Stimulated activated CD4-positive, alpha-beta T cell treated with anti-CD3 and anti-CD28 coated beads, Interleukin-15, amount 100 ng/mL, for 24 hours (primary cell): ENCODE data around the gene DCP1A.
A peak's percentile ranks its signal among the peaks of the same experiment; 100 is the strongest.
"Not testable (repeated sequence)": the region's sequence is repeated elsewhere in the genome, so short reads cannot be mapped to it uniquely, and the experiment has no call there.

ENCODE experiments used
- DNase-seq: peaks from one replicate; pipeline ENCODE4 v3.0.0-alpha.2; 2020

DCP1A gene

DNA sequence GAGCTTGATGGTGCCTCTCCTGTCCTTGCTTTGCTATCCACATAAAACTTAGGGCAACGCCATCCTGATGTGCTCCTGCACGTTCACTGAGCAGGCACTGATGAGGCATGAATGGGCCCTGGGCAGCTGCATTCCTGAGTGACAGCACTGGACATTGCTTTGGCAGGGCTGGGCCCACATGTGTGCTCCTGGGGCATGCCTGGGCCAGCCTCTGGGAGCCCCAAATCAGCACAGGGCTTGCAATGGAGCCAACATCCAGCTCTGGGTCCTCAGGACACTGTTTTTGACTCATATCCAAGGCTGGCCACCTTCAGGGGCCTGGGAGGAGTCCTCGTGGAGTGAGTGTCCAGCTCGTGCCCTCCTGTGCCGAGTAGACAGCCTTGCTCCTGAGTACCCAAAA is 85.6 kb downstream of the DCP1A start:
- DNase-seq: no peak

DNA sequence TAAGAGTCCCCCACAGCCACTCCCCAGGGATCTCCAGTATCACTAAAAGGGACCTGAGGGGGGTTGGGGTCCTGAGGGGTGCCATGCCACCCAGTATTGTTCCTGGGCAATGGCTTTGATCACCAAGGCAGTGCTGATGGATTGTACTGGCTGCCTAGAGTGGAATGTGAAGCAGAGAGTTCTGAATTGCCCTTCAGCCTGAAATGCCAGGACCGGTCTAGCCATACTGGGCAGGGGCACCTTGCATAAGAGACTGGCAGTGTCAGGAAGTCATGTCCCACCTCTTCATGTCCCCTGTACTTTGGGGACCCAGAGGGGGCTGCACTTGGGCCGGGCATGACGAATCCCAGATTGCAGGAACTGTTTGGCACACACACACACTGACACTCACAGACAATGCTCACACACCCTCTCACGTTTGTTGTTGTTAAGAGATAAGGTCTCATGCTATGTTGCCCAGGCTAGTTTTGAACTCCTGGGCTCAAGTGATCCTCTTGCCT is 87.0 kb downstream of the DCP1A start:
- DNase-seq: no peak

DNA sequence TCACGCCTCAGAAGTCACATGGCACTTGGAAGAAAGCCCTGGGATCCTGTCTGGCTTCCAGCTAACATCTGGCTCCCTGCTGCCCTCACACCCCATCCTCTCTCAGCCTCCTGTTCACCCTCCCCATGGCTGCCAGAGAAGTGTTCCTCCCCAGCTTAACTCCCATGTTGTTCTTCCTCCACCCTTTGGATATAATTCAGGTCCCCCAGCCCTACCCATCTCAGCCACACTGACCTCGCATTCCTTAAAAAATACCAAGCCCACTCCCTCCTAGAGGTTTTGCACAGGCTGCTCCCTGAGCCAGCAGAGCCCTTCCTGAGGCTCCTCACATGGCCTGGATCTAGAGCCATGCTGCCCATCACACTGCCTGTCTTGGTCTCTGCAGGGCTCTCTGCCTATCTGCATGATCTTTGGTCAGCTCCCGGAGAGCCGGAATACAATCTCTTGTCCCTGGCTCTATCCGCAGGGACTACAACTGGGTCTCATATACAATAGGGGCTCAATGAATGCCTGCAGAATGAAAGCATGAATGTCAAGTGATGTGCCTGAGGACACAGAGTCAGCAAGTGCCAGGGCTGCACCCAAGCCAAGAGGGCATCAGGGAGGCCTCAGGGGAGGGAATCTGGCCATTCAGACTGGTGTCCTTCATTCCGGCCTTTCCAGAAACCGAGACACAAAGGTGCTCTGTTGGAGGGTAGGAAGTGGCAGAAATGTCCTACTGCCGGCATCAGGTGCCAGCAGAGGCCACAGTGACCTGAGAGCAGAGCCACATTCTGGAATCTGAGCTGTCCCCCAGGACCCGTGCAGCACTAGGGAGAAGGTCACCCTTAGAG is 87.7 kb downstream of the DCP1A start:
- DNase-seq: no peak

DNA sequence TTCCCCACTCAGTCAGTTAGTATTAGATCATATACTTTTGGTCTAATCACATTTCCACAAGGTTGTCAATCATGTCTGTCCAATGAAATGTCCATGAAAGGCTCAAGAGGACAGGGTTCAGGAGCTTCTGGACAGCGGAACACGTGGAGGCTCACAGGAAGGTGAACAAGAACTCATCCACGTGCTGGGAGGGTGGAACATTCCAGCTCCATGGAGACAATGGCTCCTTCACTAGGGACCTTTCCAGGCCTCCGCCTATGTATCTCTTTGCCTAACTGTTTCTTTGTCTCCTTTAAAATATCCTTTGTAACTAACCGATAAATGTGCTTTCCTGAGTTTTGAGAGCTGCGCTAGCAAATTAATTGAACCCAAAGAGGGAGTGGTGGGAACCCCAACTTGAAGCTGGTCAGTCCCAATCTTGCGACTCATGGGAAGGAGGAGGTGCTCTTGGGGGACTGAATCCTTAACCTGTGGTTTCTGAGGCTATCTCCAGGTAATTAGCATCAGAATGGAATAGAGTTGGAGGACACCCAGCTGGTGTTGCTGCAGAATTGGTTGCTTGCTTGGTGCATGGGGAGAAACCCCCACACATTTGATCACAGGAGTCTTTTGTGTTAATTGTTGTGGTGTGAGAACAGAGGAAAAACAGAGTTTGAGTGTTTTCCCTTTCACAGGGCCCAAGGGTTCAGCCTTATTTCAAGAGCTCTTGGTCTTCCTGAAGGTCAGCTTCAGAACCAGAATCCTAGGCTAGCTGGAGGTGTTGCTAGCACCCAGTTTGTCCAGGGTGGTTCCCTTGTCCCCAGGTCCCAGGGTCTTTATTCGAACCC is 88.5 kb downstream of the DCP1A start:
- DNase-seq: no peak

DNA sequence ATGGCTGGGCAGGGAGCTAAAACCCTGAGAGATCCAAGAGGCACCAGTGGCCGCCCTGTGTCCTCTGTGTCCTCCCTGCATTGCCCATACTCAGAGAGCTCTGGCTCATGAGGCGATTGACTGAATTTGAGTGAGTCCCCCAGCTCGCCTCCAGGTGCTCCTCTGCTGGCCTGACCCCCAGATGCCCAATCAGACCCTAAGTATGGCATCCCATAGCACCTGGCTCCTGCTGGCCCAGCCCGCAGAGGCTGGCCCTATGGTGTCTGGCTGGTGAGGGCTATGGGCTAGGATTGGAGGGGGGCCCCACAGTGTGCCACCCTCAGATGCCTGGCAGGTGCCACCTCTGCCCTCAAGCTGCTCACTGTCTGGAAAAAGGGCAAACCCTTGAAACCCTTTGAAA is 89.9 kb downstream of the DCP1A start:
- DNase-seq: no peak

DNA sequence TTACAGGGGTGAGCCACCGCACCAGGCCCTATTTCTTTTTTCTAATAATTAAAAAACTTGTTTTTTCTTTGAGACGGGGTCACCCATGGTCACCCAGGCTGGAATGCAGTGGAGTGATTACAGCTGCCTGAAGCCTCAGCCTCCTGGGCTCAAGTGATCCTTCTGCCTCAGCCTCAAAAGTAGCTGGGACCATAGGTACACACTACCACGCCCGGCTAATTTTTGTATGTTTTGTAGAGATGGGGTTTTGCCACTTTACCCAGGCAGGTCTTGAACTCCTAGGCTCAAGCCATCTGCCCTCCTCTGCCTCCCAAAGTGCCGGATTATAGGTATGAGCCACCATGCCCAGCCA is 90.7 kb downstream of the DCP1A start:
- no peak for DNase-seq

DNA sequence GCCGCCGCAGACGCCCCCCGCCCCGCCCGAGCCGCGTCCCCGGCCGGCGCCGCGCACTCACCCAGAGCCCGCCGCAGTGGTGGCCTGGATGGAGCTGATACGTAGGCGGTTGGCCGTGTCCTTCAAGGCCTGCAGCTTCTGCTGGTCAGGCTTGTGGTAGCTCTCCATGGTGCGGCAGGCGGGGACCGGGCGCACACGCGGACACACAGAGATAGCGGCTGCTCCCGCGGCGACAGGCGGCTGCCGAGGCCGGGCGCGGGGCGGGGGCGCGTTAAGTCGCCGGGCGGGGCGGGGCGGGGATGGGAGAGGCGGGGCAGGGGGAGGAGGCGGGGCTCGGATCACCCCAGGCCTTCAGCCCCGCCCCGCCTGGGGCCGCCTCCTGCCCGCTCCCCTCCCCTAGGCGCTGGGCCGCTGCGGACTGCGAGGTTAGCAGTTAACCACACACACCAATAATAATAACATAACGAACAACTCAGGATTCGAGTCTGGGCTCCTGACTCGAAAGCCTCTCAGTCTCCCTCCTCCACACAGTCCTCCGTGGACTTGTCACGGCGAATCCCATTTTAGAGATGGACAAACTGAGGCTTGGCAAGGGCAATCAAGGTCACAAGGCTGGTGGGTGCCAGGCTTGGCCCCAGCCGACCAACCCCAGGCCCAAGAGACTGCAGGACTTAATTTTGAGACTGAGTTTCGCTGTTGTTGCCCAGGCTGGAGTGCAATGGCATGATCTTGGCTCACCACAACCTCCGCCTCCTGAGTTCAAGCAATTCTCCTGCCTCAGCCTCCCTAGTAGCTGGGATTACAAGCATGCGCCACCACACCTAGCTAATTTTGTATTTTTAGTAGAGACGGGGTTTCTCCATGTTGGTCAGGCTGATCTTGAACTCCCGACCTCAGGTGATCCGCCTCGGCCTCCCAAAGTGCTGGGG is 91.3 kb downstream of the DCP1A start, which contains the start of gene TKT:
Gene TKT (minus strand): TSS at position 248 of the 929 bp plus-strand sequence. CDS start 80 bp downstream, at position 168.
- peak; percentile 90 for DNase-seq

DNA sequence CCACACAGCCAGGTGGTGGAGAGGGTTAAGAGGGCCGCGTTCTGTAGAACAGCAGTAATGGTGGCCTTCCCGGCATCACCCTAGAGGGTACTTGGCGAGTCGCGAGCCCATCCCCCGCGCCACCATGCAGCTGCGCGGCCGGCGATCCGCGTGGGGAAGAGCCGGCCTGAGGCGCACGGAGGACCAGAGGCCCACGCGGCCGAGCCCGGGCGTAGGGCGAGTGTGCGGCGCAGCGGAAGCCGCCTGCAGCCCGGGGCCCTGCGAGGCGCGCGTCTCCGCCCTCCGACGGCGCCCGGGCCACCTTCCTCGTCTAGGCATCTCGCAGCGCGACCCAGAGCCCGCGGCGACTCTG is 91.9 kb downstream of the DCP1A start:
- DNase-seq: peak; percentile 58

DNA sequence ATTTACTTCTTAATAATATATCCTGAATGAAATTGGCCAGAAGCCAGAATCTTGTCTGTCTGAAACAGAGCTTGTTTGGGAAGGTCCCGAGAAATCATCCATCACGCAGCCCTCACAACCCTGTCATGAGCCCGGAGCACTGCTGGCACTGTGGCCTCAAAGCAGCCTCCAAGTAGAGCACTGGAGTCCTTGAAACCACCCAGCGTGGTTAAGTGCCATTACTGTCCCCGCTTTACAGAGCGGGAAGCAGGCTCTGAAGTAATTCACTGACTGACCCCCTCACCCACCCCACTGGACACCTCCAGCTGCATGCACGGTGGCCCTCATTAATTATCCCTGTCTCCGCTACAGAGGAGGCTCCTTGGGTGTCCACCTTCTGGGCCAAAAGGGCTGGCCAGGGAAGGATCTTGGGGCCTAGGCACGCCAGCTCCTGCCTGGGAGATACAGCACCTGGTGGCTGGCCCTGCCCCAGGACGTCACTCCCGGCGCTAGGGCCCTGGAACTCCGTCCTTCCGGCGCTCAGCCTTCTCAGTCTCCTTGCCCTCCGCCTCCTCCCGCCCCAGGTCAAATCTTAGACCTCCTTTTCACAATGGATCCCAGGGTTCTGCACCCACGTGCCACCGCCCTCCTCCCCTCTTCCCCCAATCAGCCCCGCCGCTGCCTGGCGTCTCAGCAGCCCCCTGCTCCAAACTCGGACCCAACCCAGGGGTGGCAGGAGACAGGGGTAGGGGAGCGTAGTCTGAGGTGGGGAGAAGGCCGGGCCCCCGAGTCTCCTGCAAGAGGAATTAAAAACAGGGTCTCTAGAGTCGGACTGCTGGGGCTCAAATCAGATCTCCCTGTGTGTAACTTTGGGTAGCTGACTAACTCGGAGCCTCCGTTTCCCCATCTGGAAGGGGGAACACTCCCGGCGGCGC is 92.6 kb downstream of the DCP1A start:
- DNase-seq: peak; percentile 80

DNA sequence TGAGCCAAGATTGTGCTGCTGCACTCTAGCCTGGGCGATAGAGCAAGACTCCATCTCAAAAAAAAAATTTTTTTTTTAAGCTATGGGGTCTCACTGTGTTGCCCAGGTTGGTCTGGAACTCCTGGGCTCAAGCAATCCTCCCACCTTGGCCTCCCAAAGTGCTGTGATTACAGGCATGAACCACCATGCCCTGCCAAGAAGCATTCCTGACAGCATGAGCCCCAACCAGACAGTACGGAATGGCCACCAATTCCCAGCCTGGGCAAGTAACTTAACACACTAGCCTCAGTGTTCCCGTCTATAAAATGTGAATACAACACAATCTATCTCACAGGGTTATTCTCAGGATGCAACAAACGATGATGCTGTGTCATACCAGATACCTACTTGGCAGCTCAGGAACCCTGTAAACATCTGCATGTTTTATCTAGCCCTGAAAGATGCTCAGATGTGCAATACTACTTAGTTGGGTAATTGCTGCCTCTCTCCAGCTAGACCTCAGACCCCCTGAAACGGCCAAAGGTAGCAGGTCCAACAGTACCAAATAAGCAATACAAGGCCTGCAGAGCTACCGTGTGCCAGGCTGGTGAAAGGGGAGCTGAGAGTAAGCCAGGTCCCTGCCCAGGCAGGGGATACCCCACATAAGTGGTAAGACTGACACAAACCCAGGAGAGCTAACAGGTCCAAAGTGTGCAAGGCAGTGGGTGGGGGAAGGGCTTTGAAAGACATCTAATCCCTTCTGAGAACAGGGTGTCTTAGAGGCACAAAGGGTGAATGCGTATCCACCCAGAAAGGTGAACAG is 93.4 kb downstream of the DCP1A start:
- DNase-seq: no peak

DNA sequence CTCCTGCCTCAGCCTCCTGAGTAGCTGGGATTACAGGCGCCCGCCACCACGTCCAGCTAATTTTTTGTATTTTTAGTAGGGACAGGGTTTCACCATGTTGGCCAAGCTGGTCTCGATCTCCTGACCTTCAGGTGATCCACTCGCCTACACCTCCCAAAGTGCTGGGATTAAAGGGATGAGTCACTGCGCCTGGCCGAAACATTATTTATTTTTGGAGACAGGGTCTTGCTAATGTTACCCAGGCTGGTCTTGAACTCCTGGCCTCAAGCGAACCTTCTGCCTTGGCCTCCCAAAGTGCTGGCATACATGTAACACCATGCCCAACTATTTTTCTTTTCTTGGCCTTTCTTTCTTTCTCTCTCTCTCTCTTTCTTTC is 94.4 kb downstream of the DCP1A start:
- DNase-seq: not testable (repeated sequence)

DNA sequence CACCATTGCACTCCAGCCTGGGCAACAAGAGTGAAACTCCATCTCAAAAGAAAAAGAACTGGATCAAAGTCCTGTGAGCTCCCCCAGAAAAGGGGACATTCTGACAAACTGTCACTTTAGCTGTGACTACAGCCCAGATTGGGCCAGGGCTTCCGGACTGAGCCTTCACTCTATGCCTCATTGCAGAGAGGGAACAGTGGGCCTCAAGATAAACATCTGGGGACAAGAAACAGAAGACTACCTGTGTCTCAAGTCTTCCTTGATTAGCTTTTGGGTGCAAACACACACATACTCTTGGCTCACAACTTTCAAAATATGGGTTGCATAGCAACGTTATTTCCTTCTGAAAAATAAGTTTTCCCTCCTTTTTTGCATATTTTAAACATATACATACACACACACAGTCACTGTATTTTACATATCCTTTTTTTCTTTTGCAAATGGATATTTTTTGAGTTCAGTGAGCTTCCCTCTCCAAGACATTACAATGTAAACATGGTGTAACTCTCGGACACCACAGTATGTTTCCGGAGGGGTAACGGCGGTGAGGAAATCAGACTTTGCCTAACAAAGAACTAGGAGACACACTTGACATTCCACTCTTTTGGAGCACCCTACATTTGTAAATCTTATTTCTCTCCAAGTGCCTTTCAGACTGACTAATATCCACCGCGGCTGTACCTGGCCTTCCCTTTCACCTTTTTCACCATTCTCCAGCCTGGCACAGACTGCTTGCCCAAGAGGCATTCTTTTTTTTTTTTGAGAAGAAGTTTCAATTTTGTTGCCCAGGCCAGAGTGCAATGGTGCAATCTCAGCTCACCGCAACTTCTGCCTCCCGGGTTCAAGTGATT is 95.0 kb downstream of the DCP1A start:
- DNase-seq: no peak

DNA sequence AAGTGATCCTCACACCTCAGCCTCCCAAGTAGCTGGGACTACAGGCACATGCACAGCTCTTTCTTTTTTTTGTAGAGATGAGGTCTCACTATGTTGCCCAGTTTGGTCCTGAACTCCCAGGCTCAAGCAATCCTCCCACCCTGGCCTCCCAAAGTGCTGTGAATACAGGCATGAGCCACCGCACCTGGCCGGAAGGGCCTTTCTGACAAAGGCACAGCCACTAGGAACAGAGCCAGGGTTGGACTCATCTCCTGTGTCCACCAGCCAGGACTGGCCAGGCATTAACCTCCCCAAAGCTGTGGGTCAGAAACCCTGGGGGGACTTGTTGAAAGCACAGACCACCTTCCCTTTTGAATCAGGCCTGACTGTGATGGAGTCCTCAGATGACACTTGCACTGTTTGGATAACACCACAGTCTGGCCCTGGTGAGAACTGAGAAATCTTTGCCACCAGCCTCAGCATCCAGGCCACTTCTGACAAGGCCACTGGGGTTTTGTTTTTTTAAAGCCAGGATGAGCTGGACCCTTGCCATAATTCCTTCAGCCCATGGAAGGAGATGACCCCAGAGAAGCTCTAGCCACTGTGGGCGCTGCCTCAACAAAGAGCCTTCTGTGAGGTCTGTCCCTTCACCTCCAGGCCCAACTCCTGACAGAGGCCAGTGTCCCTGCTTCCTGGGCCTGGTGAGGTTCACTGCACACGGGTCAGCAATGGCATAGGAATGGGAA is 96.3 kb downstream of the DCP1A start:
- DNase-seq: no peak

DNA sequence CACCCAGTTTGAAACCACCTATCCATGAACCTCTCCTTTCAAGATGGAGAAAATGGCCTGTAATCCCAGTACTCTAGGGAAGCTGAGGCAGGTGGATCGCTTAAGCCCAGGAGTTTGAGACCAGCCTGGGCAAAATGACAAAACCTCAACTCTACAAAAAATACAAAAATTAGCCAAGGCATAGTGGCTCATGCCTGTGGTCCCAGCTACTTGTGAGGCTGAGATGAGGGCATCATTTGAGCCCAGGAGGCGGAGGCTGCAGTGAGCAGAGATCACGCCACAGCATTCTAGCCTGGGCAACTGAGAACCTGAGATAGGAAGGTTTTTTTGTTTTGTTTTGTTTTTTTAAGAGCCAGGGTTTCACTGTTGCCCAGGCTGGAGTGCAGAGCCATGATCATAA is 96.9 kb downstream of the DCP1A start:
- no peak for DNase-seq

DNA sequence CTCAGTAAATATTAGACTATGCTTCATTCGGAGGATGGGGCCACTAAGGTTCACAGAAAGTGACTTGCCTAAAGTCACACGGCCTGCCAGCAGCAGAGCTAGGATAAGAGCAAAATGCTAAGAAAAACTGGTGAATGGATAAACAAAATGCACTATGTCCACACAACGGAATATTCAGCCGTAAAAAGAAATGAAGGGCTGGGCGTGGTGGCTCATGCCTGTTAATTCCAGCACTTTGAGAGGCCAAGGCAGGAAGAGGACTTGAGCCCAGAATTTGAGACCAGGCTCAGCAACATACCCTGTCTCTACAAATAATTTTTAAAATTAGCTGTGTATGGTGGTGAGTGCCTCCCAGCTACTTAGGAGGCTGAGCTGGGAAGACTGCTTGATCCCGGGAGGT is 99.2 kb downstream of the DCP1A start:
- DNase-seq: no peak

DNA sequence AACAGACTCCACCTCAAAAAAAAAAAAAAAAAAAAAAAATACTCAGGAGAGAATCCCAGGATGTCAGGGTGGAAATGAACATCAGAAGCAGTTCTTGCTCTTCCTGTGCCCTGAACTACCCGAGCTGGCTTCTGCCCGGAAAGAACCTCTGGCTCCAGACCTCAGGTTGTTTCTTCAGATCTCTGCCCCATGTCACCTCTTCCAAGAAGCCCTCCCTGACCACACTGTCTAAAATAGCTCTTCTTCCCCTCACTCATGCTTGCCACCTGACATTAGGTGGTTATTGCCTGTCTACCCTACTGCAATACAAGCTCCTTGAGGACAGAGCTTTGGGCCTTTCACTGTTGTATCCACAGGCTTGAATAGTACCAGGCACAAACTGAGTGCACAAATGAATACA is 99.7 kb downstream of the DCP1A start:
- DNase-seq: no peak

DNA sequence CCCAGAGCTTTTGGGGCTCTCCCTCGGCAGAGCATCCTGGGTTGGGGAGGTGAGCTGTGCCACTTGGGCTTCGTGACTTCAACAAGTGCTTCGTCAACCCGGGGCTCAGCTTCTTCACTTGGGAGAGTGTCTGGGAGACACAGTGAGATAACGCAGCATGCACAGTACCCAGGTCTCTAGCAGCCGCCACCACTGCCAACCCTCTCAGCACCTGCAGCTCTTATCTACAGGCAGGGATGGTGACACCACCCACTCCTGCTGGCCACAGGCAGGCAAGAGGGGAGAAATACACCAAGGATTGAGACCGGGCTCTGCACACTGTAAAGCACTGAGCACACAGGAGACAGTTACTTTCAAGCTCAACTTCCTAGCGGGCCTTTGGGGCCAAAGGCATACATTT is 103.1 kb downstream of the DCP1A start:
- DNase-seq: no peak

DNA sequence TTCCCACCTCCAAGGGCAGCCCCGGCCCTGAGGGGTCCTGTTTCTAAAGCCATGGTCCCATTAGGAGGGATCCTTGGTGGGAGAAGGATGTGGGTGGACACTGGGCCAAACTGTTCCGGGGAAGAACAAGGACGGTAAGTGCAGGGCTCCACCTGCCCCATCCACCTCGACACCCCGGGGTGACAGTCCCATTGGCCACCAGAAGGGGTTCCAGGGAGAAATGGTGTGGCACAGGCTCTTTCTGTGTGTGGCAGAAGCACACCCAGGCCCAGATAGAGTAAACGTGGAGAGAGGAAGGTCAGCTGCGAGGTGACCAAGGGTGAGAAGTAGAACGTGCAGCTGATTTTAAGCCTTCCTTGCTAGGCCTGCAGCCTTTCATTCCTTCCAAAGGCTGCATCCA is 103.6 kb downstream of the DCP1A start:
- no peak for DNase-seq

DNA sequence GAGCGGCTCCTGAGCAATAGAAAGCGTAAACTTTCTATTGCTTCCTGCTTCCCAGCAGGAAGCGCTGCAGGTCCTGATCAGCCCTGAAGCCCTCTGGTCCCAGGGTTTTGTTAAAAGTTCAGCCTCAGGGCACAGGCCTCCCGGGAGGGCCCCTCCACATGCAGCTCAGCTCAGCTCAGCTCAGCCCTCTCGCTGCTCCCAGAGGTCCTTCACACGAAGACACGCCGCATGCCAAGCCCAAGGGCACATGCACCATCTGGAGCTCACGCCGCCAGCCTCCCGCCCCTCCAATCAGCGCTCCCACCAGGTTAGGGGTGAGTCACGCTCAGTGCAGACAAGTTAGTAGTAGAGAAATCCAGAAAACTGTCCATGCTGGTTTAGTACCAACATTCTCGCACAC is 104.2 kb downstream of the DCP1A start:
- DNase-seq: no peak
